Measurements from ENCODE around the gene BCL7B. TPM values are rescaled to one million over a fixed set of nuclear protein-coding genes. Genes with fewer than 3 reads are reported as not detected.

The BCL7B gene
- total and polyA plus RNA-seq, 2 of the 13 experiments (the other 11 are each of a cell fraction or from before 2014, with no cell fraction given): 24.3 to 38.2 TPM

- TF ChIP-seq NRL (CRISPR knock-in tag; IDR thresholded peaks at IDR 0.05; ENCODE audit: borderline replicate concordance) (peak; percentile 14; the same call in 1 of the 2 replicates), ZNF883 (CRISPR knock-in tag; IDR thresholded peaks at IDR 0.05; ENCODE audit: not compliant biosample characterization) (no peak), ZNF136 (CRISPR knock-in tag; IDR thresholded peaks at IDR 0.05; ENCODE audit: low read depth) (no peak), ZBTB7A (CRISPR knock-in tag; IDR thresholded peaks at IDR 0.05) (no peak), AGO1 (IDR thresholded peaks at IDR 0.05; ENCODE audit: low read depth, low read length, poor library complexity, severe bottlenecking) (peak; percentile 97), BATF2 (CRISPR knock-in tag; IDR thresholded peaks at IDR 0.05) (no peak), ZNF777 (CRISPR knock-in tag; IDR thresholded peaks at IDR 0.05) (no peak), FOXJ3 (CRISPR knock-in tag; IDR thresholded peaks at IDR 0.05; ENCODE audit: borderline replicate concordance) (no peak), ZNF362 (CRISPR knock-in tag; IDR thresholded peaks at IDR 0.05; ENCODE audit: borderline replicate concordance) (no peak), ZNF414 (CRISPR knock-in tag; IDR thresholded peaks at IDR 0.05) (0 out of 2 replicates have a peak, but pooled peaks have one; percentile 43), IRF9 (CRISPR knock-in tag; IDR thresholded peaks at IDR 0.05; ENCODE audit: borderline replicate concordance) (0 out of 2 replicates have a peak, but pooled peaks have one; percentile 41), SETDB1 (CRISPR knock-in tag; IDR thresholded peaks at IDR 0.05; ENCODE audit: borderline replicate concordance) (no peak), KMT2B (CRISPR knock-in tag; IDR thresholded peaks at IDR 0.05) (no peak), HNF1B (CRISPR knock-in tag; IDR thresholded peaks at IDR 0.05) (no peak), ZNF281 (CRISPR knock-in tag; IDR thresholded peaks at IDR 0.05; ENCODE audit: borderline replicate concordance) (peak; percentile 6; the same call in 1 of the 2 replicates), KDM5B (CRISPR knock-in tag; IDR thresholded peaks at IDR 0.05; ENCODE audit: borderline replicate concordance) (peak; percentile 55; the same call in 1 of the 2 replicates), MXD1 (CRISPR knock-in tag; IDR thresholded peaks at IDR 0.05) (0 out of 2 replicates have a peak, but pooled peaks have one; percentile 15)
Measured at GRCh38 chr7:73602721-73603651, 45.5 kb upstream of the BCL7B start (continued).
